ENCODE measurements around the gene RFNG. TPM values are rescaled to one million over a fixed set of nuclear protein-coding genes. Genes with fewer than 3 reads are reported as not detected.
A peak's percentile ranks its signal among the peaks of the same experiment; 100 is the strongest.
"Not testable (repeated sequence)": the region's sequence is repeated elsewhere in the genome, so short reads cannot be mapped to it uniquely, and the experiment has no call there.

Gene RFNG
- total RNA-seq, 6 experiments from 2014 or later = 37.6 to 48.5 (median 40.1) TPM

GRCh38 chr17:82045936-82046484 lies 5.6 kb downstream of the RFNG start:
- Mint-ChIP-seq H3K27me3 (ENCODE audit: insufficient read depth) (no peaks in the 10 kb centered on the region; the same call in 1 of the 2 replicates), H3K9me3 (no peaks in the 10 kb centered on the region), H3K4me3 (no peak overlapping the region), H3K27ac (no peak overlapping the region), H3K4me1 (ENCODE audit: low read depth) (peaks cover 7% of the 10 kb centered on the region), H3K36me3 (ENCODE audit: low read depth) (peaks cover 5% of the 10 kb centered on the region; the same call in 1 of the 2 replicates)
- no peak for TF ChIP-seq CTCF (IDR thresholded peaks at IDR 0.05)
- DNase-seq = no peak

DNA sequence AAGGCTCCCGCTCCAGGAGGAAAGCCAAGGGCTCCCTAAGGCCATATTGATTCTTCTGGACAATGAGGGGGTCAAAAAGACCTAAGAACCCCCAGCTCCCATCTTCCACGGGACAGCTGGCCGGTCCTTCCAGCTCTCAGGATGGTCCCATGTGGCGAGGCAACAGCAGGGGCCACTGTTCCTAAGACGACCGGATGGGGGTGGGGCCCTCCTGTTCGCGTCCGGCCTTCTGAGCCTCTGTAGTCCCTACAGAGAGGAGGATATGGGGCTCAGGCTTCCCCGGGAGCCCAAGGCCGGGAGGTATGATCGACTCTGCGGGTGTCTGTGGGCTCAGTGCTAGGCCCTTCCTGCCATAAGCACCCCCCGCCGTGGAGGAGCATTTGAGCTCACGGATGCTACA lies 8.1 kb downstream of the RFNG start:
- Mint-ChIP-seq H3K27me3 (ENCODE audit: insufficient read depth) (no peaks in the 10 kb centered on the region; the same call in 1 of the 2 replicates), H3K9me3 (no peaks in the 10 kb centered on the region), H3K4me1 (ENCODE audit: low read depth) (peaks cover 10% of the 10 kb centered on the region), H3K27ac (no peak overlapping the region), H3K4me3 (no peak overlapping the region), H3K36me3 (ENCODE audit: low read depth) (peaks cover 5% of the 10 kb centered on the region; the same call in 1 of the 2 replicates)
- TF ChIP-seq CTCF (IDR thresholded peaks at IDR 0.05) = no peak
- DNase-seq = no peak

- Mint-ChIP-seq H3K36me3 (ENCODE audit: low read depth) (peaks cover 3% of the 10 kb centered on the region; the same call in 1 of the 2 replicates), H3K4me1 (ENCODE audit: low read depth) (peaks cover 15% of the 10 kb centered on the region), H3K27ac (no peak overlapping the region), H3K9me3 (no peaks in the 10 kb centered on the region), H3K27me3 (ENCODE audit: insufficient read depth) (no peaks in the 10 kb centered on the region; the same call in 1 of the 2 replicates), H3K4me3 (no peak overlapping the region)
- TF ChIP-seq CTCF (IDR thresholded peaks at IDR 0.05) = no peak
- DNase-seq = no peak
These were observed 9.0 kb downstream of the RFNG start for GRCh38 chr17:82042649-82043048.

GRCh38 chr17:82041144-82041814 lies 10.3 kb downstream of the RFNG start:
- Mint-ChIP-seq H3K36me3 (ENCODE audit: low read depth) (no peaks in the 10 kb centered on the region), H3K4me1 (ENCODE audit: low read depth) (peaks cover 17% of the 10 kb centered on the region), H3K27ac (no peak overlapping the region; the same call in 1 of the 2 replicates), H3K4me3 (peak overlapping the region; percentile 20; the same call in 1 of the 2 replicates), H3K9me3 (no peaks in the 10 kb centered on the region), H3K27me3 (ENCODE audit: insufficient read depth) (no peaks in the 10 kb centered on the region; the same call in 1 of the 2 replicates)
- DNase-seq = no peak
- no peak for TF ChIP-seq CTCF (IDR thresholded peaks at IDR 0.05)

DNA sequence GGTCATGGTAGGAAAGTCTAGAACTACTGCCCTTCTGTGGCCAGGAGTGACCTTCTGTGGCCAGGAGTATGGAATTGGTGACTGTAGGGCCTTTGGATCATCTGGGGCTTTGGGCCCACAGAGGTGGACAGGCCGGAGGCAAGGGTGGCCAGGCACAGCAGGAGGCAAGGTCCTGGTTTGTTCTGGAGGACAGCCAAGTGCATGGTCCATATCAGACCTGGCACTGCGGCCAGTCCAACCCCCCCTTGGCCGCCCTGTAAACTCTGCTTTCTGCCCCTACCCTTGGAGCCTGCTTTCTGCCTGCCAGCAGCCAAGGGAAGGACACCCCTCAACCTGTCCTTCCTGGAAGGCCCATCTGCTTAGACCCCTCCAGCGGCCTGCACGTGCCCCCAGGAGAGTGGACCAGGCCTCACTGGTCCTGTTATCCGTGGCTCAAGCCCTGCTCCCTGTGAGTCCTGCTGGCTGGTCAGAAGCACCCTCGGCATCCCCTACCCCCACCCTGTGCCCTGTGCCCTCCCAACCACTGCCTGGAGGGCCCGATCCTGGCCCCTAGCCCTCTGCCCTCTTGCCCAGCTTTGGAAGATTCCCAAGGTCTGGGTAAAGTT lies 11.8 kb downstream of the RFNG start:
- no peak overlapping the region for H3K27ac Mint-ChIP-seq
- no peak for DNase-seq
- H3K36me3 Mint-ChIP-seq (ENCODE audit: low read depth) = peaks cover 6% of the 10 kb centered on the region; the same call in 1 of the 2 replicates
- peaks cover 17% of the 10 kb centered on the region for H3K4me1 Mint-ChIP-seq (ENCODE audit: low read depth)
- H3K27me3 Mint-ChIP-seq (ENCODE audit: insufficient read depth) = no peaks in the 10 kb centered on the region; the same call in 1 of the 2 replicates
- no peak overlapping the region for H3K4me3 Mint-ChIP-seq
- no peak for TF ChIP-seq CTCF (IDR thresholded peaks at IDR 0.05)
- H3K9me3 Mint-ChIP-seq = no peaks in the 10 kb centered on the region

DNA sequence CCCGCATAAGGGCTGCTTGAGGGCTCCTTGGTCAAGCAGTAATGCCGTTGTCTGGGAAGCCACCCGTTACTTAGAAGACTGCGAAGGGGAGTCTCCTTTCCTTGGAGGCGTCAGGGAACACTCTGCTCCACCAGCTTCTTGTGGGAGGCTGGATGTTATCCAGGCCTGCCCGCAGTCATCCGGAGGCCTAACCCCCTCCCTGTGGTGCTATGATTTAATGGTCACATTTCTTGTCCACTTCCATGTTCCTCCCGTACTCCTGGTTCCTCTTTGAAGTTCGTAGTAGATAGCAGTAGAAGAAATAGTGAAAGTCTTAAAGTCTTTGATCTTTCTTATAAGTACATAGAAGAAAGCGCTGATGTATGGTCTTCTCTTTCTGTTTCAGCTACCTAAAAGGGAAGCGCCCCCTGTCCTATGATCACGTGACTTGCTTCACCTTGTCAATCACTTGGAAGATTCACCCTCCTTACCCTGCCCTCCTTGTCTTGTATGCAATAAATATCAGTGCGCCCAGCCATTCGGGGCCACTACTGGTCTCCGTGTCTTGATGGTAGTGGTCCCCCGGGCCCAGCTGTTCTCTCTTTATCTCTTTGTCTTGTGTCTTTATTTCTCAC lies 12.7 kb downstream of the RFNG start:
- H3K4me1 Mint-ChIP-seq (ENCODE audit: low read depth) = peaks cover 17% of the 10 kb centered on the region
- H3K36me3 Mint-ChIP-seq (ENCODE audit: low read depth); H3K9me3 Mint-ChIP-seq; H3K27me3 Mint-ChIP-seq (ENCODE audit: insufficient read depth); H3K27ac Mint-ChIP-seq; DNase-seq; H3K4me3 Mint-ChIP-seq: not testable (repeated sequence)
